ENCODE results near the gene TRIP12.
"Not testable (repeated sequence)": the region's sequence is repeated elsewhere in the genome, so short reads cannot be mapped to it uniquely, and the experiment has no call there.

Gene TRIP12

GRCh38 chr2:229821316-229821715 lies 100.5 kb downstream of the TRIP12 start:
- no peak for FAIRE-seq

GRCh38 chr2:229818230-229818629 lies 103.6 kb downstream of the TRIP12 start:
- FAIRE-seq, result no peak

- FAIRE-seq, result no peak
Observed at GRCh38 chr2:229815858-229816257, 106.0 kb downstream of the TRIP12 start.

GRCh38 chr2:229815342-229815741 lies 106.5 kb downstream of the TRIP12 start:
- FAIRE-seq, result no peak

GRCh38 chr2:229810786-229811185 lies 111.0 kb downstream of the TRIP12 start:
- FAIRE-seq, result no peak

- no peak for FAIRE-seq
Observed at GRCh38 chr2:229805559-229805958, 116.2 kb downstream of the TRIP12 start.

GRCh38 chr2:229802785-229803184 lies 119.0 kb downstream of the TRIP12 start:
- FAIRE-seq, result no peak

GRCh38 chr2:229800997-229801754 lies 120.6 kb downstream of the TRIP12 start:
- peak; percentile 87 for FAIRE-seq

- no peak for FAIRE-seq
Observed at GRCh38 chr2:229798446-229799155, 123.2 kb downstream of the TRIP12 start.

GRCh38 chr2:229795058-229795457 lies 126.8 kb downstream of the TRIP12 start:
- FAIRE-seq, result no peak

GRCh38 chr2:229794636-229795035 lies 127.2 kb downstream of the TRIP12 start:
- FAIRE-seq, result no peak

- FAIRE-seq, result not testable (repeated sequence)
Observed at GRCh38 chr2:229786289-229786688, 135.5 kb downstream of the TRIP12 start.

GRCh38 chr2:229784791-229785190 lies 137.0 kb downstream of the TRIP12 start:
- no peak for FAIRE-seq

GRCh38 chr2:229783108-229783721 lies 138.6 kb downstream of the TRIP12 start:
- no peak for FAIRE-seq

- FAIRE-seq, result peak; percentile 93
Observed at GRCh38 chr2:229780856-229781773, 140.7 kb downstream of the TRIP12 start.

- no peak for FAIRE-seq
Observed at GRCh38 chr2:229779650-229780049, 142.2 kb downstream of the TRIP12 start.

GRCh38 chr2:229777716-229778115 lies 144.1 kb downstream of the TRIP12 start:
- no peak for FAIRE-seq

GRCh38 chr2:229775614-229776313 lies 146.0 kb downstream of the TRIP12 start:
- no peak for FAIRE-seq

GRCh38 chr2:229774237-229774636 lies 147.6 kb downstream of the TRIP12 start:
- FAIRE-seq, result no peak

- FAIRE-seq, result no peak
Observed at GRCh38 chr2:229768235-229768634, 153.6 kb downstream of the TRIP12 start.

GRCh38 chr2:229765721-229766120 lies 156.1 kb downstream of the TRIP12 start:
- FAIRE-seq, result no peak

- FAIRE-seq, result no peak
Observed at GRCh38 chr2:229761663-229762062, 160.1 kb downstream of the TRIP12 start.

All from G401.6 (cell line).